CD4-positive, alpha-beta memory T cell (primary cell): ENCODE data around the gene ITSN1. TPM values are rescaled to one million over a fixed set of nuclear protein-coding genes. Genes with fewer than 3 reads are reported as not detected.

Experiments used
- CTCF ChIA-PET: fragments of 350-600 bp; sonication (Branson Sonifier 250); formaldehyde crosslinking; loops from one replicate; lab custom pipeline; 2021; ENCODE audit warnings: inconsistent platforms; ENCODE audit not compliant: partially characterized antibody; lab: Charles Lee
- POLR2A ChIA-PET: fragments of 350-600 bp; sonication (Branson Sonifier 250); formaldehyde crosslinking; loops from one replicate; lab custom pipeline; 2021; ENCODE audit not compliant: partially characterized antibody; lab: Charles Lee
- DNase-seq, 5 donors: peaks; one replicate each; pipeline versions ENCODE4 v3.0.0 to v3.0.0-alpha.2; 2020 to 2022; ENCODE audit warnings: mixed read lengths in 1 of 5
- H3K27ac ChIP-seq: one replicate; pipeline ENCODE4 v1.7.0; 2013; ENCODE audit warnings: low read depth, low read length
- H3K27me3 ChIP-seq: 2 replicates; pipeline ENCODE4 v1.7.0; 2013; ENCODE audit warnings: mild to moderate bottlenecking, low read length, moderate library complexity; ENCODE audit not compliant: insufficient read depth
- H3K36me3 ChIP-seq: 2 replicates; pipeline ENCODE4 v1.7.0; 2013; ENCODE audit warnings: mild to moderate bottlenecking, low read length, moderate library complexity; ENCODE audit not compliant: insufficient read depth
- H3K4me1 ChIP-seq: 2 replicates; pipeline ENCODE4 v1.7.0; 2013; ENCODE audit warnings: mild to moderate bottlenecking, low read length, moderate library complexity; ENCODE audit not compliant: insufficient read depth
- H3K4me3 ChIP-seq, 2 donors: one replicate each; pipeline ENCODE4 v1.7.0; 2013; ENCODE audit warnings: low read length in 2 of 2, mild to moderate bottlenecking in 1 of 2
- H3K9me3 ChIP-seq, 2 donors: one replicate each; pipeline ENCODE4 v1.7.0; 2013; ENCODE audit warnings: low read length in 2 of 2, control low read depth in 1 of 2; ENCODE audit not compliant: control insufficient read depth in 1 of 2
- H3K27ac Mint-ChIP-seq, 7 donors: one replicate each; pipeline ENCODE4 v1.8.0; 2020 to 2021; ENCODE audit warnings: mixed read lengths in 7 of 7, mild to moderate bottlenecking in 6 of 7, inconsistent platforms in 3 of 7, moderate library complexity in 3 of 7
- H3K27me3 Mint-ChIP-seq, 2 donors: one replicate each; pipeline ENCODE4 v1.8.0; 2020 to 2021; ENCODE audit warnings: mixed read lengths in 2 of 2
- H3K36me3 Mint-ChIP-seq, 2 donors: one replicate each; pipeline ENCODE4 v1.8.0; 2020 to 2021; ENCODE audit warnings: mixed read lengths in 2 of 2, inconsistent platforms in 1 of 2, mild to moderate bottlenecking in 1 of 2
- H3K4me1 Mint-ChIP-seq, 4 donors: one replicate each; pipeline ENCODE4 v1.8.0; 2020 to 2021; ENCODE audit warnings: mixed read lengths in 4 of 4, mild to moderate bottlenecking in 1 of 4
- H3K4me3 Mint-ChIP-seq, 8 donors: one replicate each; pipeline ENCODE4 v1.8.0; 2020 to 2021; ENCODE audit warnings: mixed read lengths in 8 of 8, mild to moderate bottlenecking in 7 of 8, moderate library complexity in 6 of 8, inconsistent platforms in 3 of 8
- H3K9me3 Mint-ChIP-seq, 8 donors: one replicate each; pipeline ENCODE4 v1.8.0; 2020 to 2021; ENCODE audit warnings: mixed read lengths in 8 of 8, mild to moderate bottlenecking in 5 of 8, inconsistent platforms in 3 of 8, moderate library complexity in 1 of 8
- intact Hi-C: fragments of 100-400 bp; cut with micrococcal nuclease; formaldehyde crosslinking; loops from one replicate; pipeline ENCODE4 v1.15.1; 2023
- polyA plus RNA-seq, 2 donors: library from polyadenylated mRNA; unstranded; fragments of 300-500 nt; fragmentation: Illumina TruSeq; gene quantifications; one replicate each; pipeline ENCODE4 v1.2.3, GENCODE V29; 2021
- total RNA-seq, 2 experiments: library from RNA; stranded (reverse); gene quantifications; one replicate each; pipeline ENCODE4 v1.2.3, GENCODE V29; 2021

Gene ITSN1
- total and polyA plus RNA-seq, 4 experiments from 2014 or later = 1.0 to 3.9 (median 3.0) TPM

- Mint-ChIP-seq H3K4me1 (peaks cover 24 to 54% (median 36%) of the 10 kb centered on the region in 4 donors), H3K4me3 (peak overlapping the region; percentile 94 to 99 (median 99)), H3K36me3 (peaks cover 10 to 28% of the 10 kb centered on the region in 2 donors), H3K27me3 (no peaks in the 10 kb centered on the region), H3K27ac (peak overlapping the region; percentile 95 to 100 (median 99)), H3K9me3 (peaks cover 0 to 5% (median 0%) of the 10 kb centered on the region in 8 donors)
- intact Hi-C loops = loop anchor here (2.0 kb wide), 2 partner anchors 15 to 17 kb away; partner anchors contain the start of gene ATP5PO
- no peak for DNase-seq
- no peaks in the 10 kb centered on the region for H3K9me3 ChIP-seq
- POLR2A ChIA-PET = interaction anchor here (1.0 to 13.4 kb wide), 11 partner anchors 8 to 416 kb away, joined by 3 to 938 read pairs (median 6); partner anchors contain the start of genes MRPS6 and SLC5A3
- H3K27me3 ChIP-seq = no peaks in the 10 kb centered on the region
- H3K27ac ChIP-seq = peak overlapping the region; percentile 88
- H3K4me3 ChIP-seq = peak overlapping the region; percentile 63 to 69
- CTCF ChIA-PET = interaction anchor here (0.9 to 12.9 kb wide), 8 partner anchors 8 to 416 kb away, joined by 3 to 123 read pairs (median 4); no protein-coding TSS in a partner anchor
- H3K4me1 ChIP-seq = peaks cover 49% of the 10 kb centered on the region
- no peaks in the 10 kb centered on the region for H3K36me3 ChIP-seq
Measured at GRCh38 chr21:33931799-33932390, 289.6 kb downstream of the ITSN1 start.

GRCh38 chr21:33932731-33933130 is 290.4 kb downstream of the ITSN1 start:
- peak overlapping the region; percentile 88 for H3K27ac ChIP-seq
- H3K4me3 ChIP-seq = peak overlapping the region; percentile 63 to 69
- peak overlapping the region; percentile 95 to 100 (median 99) for H3K27ac Mint-ChIP-seq
- no peak for DNase-seq
- H3K4me3 Mint-ChIP-seq = peak overlapping the region; percentile 94 to 99 (median 99)
- H3K36me3 Mint-ChIP-seq = peaks cover 10 to 29% of the 10 kb centered on the region in 2 donors
- no peaks in the 10 kb centered on the region for H3K36me3 ChIP-seq
- no peaks in the 10 kb centered on the region for H3K9me3 ChIP-seq
- no peaks in the 10 kb centered on the region for H3K27me3 Mint-ChIP-seq
- ChIA-PET POLR2A (interaction anchor here (1.0 to 13.4 kb wide), 6 partner anchors 9 to 196 kb away, joined by 3 to 938 read pairs (median 16); partner anchors contain the start of genes MRPS6 and SLC5A3), CTCF (interaction anchor here (0.8 to 12.9 kb wide), 10 partner anchors 9 to 415 kb away, joined by 3 to 123 read pairs (median 6); no protein-coding TSS in a partner anchor)
- intact Hi-C loops = loop anchor here (2.0 kb wide), 1 partner anchor 14 kb away; no protein-coding TSS in a partner anchor
- H3K4me1 Mint-ChIP-seq = peaks cover 28 to 63% (median 42%) of the 10 kb centered on the region in 4 donors
- H3K9me3 Mint-ChIP-seq = peaks cover 0 to 5% (median 0%) of the 10 kb centered on the region in 8 donors
- H3K4me1 ChIP-seq = peaks cover 58% of the 10 kb centered on the region
- H3K27me3 ChIP-seq = no peaks in the 10 kb centered on the region

DNA sequence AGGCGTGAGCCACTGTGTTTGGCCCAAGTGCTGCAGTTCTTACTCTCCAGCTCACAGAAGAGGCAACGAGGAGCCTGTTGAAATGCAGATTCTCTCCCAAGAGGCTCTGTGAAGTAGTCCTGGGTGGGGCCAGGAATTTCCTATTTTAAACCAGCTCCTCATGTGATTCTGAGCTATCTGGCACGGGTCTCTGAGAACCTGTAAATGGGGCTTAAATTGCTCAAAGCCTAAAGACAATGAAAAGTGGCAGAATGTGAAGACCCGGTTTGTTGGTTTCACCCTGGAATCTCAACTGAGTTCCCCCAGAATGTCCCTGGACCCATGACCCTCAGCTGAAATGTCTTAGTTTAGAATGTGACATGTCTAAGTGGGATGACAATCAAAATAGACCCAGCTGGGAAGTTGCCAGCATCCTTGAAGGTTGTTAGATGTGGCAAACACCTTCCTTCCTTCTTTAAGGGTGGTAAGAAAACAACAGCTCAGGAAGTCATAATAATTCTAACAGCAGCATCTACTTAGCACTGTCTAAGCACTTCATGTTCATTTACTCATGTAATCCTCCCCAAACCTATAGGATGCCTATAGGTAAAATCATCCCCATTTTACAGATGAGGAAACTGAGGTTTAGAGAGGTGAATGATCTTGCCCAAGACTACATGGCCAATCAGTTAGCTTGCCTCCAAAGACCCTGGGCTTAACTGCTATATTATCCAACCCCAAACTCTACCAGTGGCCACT is 294.2 kb downstream of the ITSN1 start:
- Histone ChIP-seq H3K27ac (peak overlapping the region; percentile 67), H3K27me3 (no peaks in the 10 kb centered on the region), H3K36me3 (no peaks in the 10 kb centered on the region), H3K4me3 (peak overlapping the region in 1 of 2 donors; percentile 48), H3K9me3 (no peaks in the 10 kb centered on the region), H3K4me1 (peaks cover 90% of the 10 kb centered on the region)
- peaks cover 44 to 92% (median 69%) of the 10 kb centered on the region in 4 donors for H3K4me1 Mint-ChIP-seq
- peaks cover 33 to 35% of the 10 kb centered on the region in 2 donors for H3K36me3 Mint-ChIP-seq
- intact Hi-C loops = loop anchor here (1.0 kb wide), 1 partner anchor 12 kb away; no protein-coding TSS in a partner anchor
- CTCF ChIA-PET = interaction anchor here (0.7 to 12.9 kb wide), 8 partner anchors 11 to 426 kb away, joined by 3 to 123 read pairs (median 5); partner anchors contain the start of genes MRPS6 and SLC5A3
- POLR2A ChIA-PET = interaction anchor here (0.9 to 13.4 kb wide), 15 partner anchors 12 to 611 kb away, joined by 3 to 938 read pairs (median 3); partner anchors contain the start of genes IFNAR1, MRPS6, SLC5A3 and SON
- H3K27ac Mint-ChIP-seq = peak overlapping the region; percentile 95 to 100 (median 97)
- H3K4me3 Mint-ChIP-seq = peak overlapping the region; percentile 79 to 99 (median 98)
- H3K27me3 Mint-ChIP-seq = no peaks in the 10 kb centered on the region
- DNase-seq = peak; percentile 76 to 81 (median 78)
- peaks cover 0 to 5% (median 0%) of the 10 kb centered on the region in 8 donors for H3K9me3 Mint-ChIP-seq

DNA sequence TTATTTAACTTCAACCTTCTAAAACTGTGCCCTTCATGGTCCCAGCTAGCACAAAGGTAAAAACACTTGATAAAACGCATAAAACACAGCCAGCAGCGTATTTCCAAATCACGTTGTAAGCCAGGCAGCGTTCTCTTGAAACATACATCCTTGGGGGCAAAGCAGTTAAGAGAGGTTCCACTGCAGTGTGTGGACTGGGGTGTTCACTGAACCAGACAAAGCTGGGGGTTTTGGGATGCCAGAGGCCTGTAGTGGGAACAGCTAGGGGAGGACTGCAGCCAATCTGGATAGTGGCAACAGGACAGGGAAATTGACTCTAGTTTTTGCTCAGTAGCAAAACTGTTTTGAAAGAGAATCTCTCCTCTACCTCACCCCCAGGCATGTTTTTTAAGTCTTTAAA is 294.8 kb downstream of the ITSN1 start:
- intact Hi-C loops = no loop called here
- H3K9me3 ChIP-seq = no peaks in the 10 kb centered on the region
- peak overlapping the region; percentile 95 to 100 (median 97) for H3K27ac Mint-ChIP-seq
- H3K27me3 Mint-ChIP-seq = no peaks in the 10 kb centered on the region
- peak overlapping the region in 1 of 2 donors; percentile 48 for H3K4me3 ChIP-seq
- H3K4me1 ChIP-seq = peaks cover 89% of the 10 kb centered on the region
- H3K36me3 ChIP-seq = no peaks in the 10 kb centered on the region
- H3K9me3 Mint-ChIP-seq = peaks cover 0 to 5% (median 0%) of the 10 kb centered on the region in 8 donors
- H3K4me1 Mint-ChIP-seq = peaks cover 40 to 86% (median 65%) of the 10 kb centered on the region in 4 donors
- peaks cover 27 to 35% of the 10 kb centered on the region in 2 donors for H3K36me3 Mint-ChIP-seq
- POLR2A ChIA-PET = interaction anchor here (0.9 to 13.4 kb wide), 13 partner anchors 13 to 612 kb away, joined by 3 to 938 read pairs (median 4); partner anchors contain the start of genes ATP5PO, IFNAR1, MRPS6 and SLC5A3
- H3K27ac ChIP-seq = peak overlapping the region; percentile 67
- H3K4me3 Mint-ChIP-seq = peak overlapping the region in 7 of 8 donors; percentile 81 to 99 (median 98)
- DNase-seq = no peak
- H3K27me3 ChIP-seq = no peaks in the 10 kb centered on the region
- CTCF ChIA-PET = interaction anchor here (0.7 to 12.9 kb wide), 8 partner anchors 10 to 425 kb away, joined by 3 to 123 read pairs (median 6); partner anchors contain the start of genes MRPS6 and SLC5A3

DNA sequence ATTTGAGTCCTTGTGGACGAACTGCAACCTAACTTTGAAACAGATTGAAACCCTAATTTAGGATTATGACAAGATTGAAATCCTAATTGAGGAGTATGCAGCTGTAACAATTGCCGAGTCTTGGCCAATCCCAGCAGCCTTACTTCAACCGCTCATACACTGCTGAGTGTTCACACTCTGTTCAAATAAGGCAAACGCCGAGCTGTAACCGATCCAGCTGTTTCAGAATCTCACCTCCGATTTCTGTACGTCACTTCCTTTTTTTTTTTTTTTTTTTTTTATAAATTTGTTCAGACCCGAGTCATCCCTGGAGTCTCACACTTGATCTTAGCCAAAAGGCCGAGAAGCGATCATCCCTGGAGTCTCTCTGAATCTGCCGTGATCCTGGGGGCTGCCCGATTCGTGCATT is 295.6 kb downstream of the ITSN1 start:
- Histone ChIP-seq H3K27ac (peak overlapping the region; percentile 67), H3K27me3 (no peaks in the 10 kb centered on the region), H3K4me1 (peaks cover 85% of the 10 kb centered on the region), H3K4me3 (no peak overlapping the region), H3K36me3 (no peaks in the 10 kb centered on the region), H3K9me3 (no peaks in the 10 kb centered on the region)
- intact Hi-C loops = no loop called here
- peak overlapping the region in 7 of 8 donors; percentile 45 to 99 (median 67) for H3K4me3 Mint-ChIP-seq
- POLR2A ChIA-PET = interaction anchor here (0.9 to 13.4 kb wide), 5 partner anchors 13 to 138 kb away, joined by 3 to 938 read pairs (median 26); partner anchors contain the start of genes ATP5PO, MRPS6 and SLC5A3
- peak overlapping the region; percentile 95 to 100 (median 97) for H3K27ac Mint-ChIP-seq
- no peaks in the 10 kb centered on the region for H3K27me3 Mint-ChIP-seq
- peaks cover 42 to 82% (median 61%) of the 10 kb centered on the region in 4 donors for H3K4me1 Mint-ChIP-seq
- peak; percentile 42 to 61 (median 52) for DNase-seq
- H3K36me3 Mint-ChIP-seq = peaks cover 22 to 39% of the 10 kb centered on the region in 2 donors
- H3K9me3 Mint-ChIP-seq = peaks cover 0 to 5% (median 0%) of the 10 kb centered on the region in 8 donors
- CTCF ChIA-PET = interaction anchor here (0.9 to 12.9 kb wide), 4 partner anchors 9 to 410 kb away, joined by 4 to 123 read pairs (median 43); no protein-coding TSS in a partner anchor

GRCh38 chr21:33938381-33938780 is 296.1 kb downstream of the ITSN1 start:
- DNase-seq = no peak
- Histone ChIP-seq H3K27ac (peak overlapping the region; percentile 67), H3K36me3 (no peaks in the 10 kb centered on the region), H3K4me3 (no peak overlapping the region), H3K9me3 (no peaks in the 10 kb centered on the region), H3K27me3 (no peaks in the 10 kb centered on the region), H3K4me1 (peaks cover 81% of the 10 kb centered on the region)
- peak overlapping the region in 7 of 8 donors; percentile 23 to 99 (median 67) for H3K4me3 Mint-ChIP-seq
- peaks cover 40 to 78% (median 61%) of the 10 kb centered on the region in 4 donors for H3K4me1 Mint-ChIP-seq
- H3K27me3 Mint-ChIP-seq = no peaks in the 10 kb centered on the region
- CTCF ChIA-PET = interaction anchor here (0.9 to 12.9 kb wide), 4 partner anchors 9 to 409 kb away, joined by 4 to 123 read pairs (median 43); no protein-coding TSS in a partner anchor
- intact Hi-C loops = no loop called here
- H3K9me3 Mint-ChIP-seq = peaks cover 0 to 5% (median 0%) of the 10 kb centered on the region in 8 donors
- peaks cover 22 to 42% of the 10 kb centered on the region in 2 donors for H3K36me3 Mint-ChIP-seq
- H3K27ac Mint-ChIP-seq = peak overlapping the region; percentile 95 to 100 (median 97)
- POLR2A ChIA-PET = interaction anchor here (1.4 to 13.4 kb wide), 4 partner anchors 13 to 137 kb away, joined by 4 to 938 read pairs (median 38); partner anchors contain the start of genes MRPS6 and SLC5A3
